ENCODE results near the gene ORM2. TPM values are rescaled to one million over a fixed set of nuclear protein-coding genes. Genes with fewer than 3 reads are reported as not detected.

Gene ORM2
- total and polyA plus RNA-seq, 2 donors (not counting 1 experiment from before 2014, with no cell fraction given), result not detected

DNA sequence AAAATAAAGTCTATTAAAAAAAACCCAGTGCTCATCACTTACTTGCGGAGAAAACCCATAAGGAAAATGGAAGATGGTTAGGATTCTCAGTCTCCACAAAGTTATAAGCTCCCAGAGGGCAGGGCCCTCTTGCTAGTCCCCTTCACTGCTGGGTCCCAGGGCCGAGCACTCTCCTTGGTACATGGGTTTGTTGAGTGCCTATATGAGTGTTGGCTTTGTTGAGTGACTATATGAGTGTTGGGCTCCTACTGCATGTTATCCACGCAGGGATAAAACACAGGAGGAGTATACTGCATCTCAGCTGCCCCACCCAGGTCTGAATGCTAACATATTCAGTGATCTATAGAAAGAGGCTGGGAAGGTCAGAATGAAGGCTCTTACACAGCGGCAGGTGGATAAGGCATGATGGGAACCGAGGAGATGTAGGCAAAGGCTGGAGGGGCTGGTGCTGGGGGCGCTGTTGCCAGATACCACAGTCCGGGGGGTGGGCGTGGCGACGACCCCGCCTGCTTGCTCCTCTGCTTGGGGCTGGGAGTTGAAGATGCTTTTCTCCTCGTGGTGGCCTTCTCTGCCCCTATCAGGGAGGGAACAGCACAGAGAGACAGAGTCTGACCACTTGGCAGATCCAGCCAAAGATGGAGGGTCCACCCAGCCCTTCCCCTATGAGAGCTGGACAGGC lies 11.6 kb downstream of the ORM2 start:
- H3K9me3 ChIP-seq (ENCODE audit: control extremely low read depth in 1 of 3, control insufficient read depth in 2 of 3, insufficient read depth in 1 of 3, low read length in 2 of 3), result no peaks in the 10 kb centered on the region
- H3K79me2 ChIP-seq (ENCODE audit: control insufficient read depth, insufficient read depth, low read length), result peaks cover 5% of the 10 kb centered on the region
- 89% methylated on average over 11 of the region's 12 CpGs for WGBS (ENCODE audit: insufficient coverage)
- peaks cover 66% of the 10 kb centered on the region for H4K20me1 ChIP-seq (ENCODE audit: control insufficient read depth, insufficient read depth, low read length, poor library complexity, severe bottlenecking)
- no peak overlapping the region for H3K4me3 ChIP-seq (ENCODE audit: control extremely low read depth in 1 of 5, extremely low read depth in 1 of 5, insufficient read depth in 1 of 5, low read depth in 2 of 5, low read length in 4 of 5)
- peaks cover 34% of the 10 kb centered on the region for H3K4me1 Mint-ChIP-seq
- no peak for ATAC-seq (ENCODE audit: low read depth)
- intact Hi-C loops (cut with micrococcal nuclease), result no loop called here
- peaks cover 0 to 17% of the 10 kb centered on the region in 2 donors for H3K4me1 ChIP-seq (ENCODE audit: control insufficient read depth in 2 of 2, insufficient read depth in 2 of 2, low read length in 2 of 2)
- H3K9me3 Mint-ChIP-seq (ENCODE audit: insufficient read depth), result no peaks in the 10 kb centered on the region
- ChIA-PET POLR2A (interaction anchor here (1.2 to 1.9 kb wide), 2 partner anchors 44 to 56 kb away, joined by 4 read pairs; no protein-coding TSS in a partner anchor), CTCF (interaction anchor here (0.8 to 9.3 kb wide), 9 partner anchors 8 to 313 kb away, joined by 3 to 91 read pairs (median 6); partner anchors contain the start of gene AKNA)
- H3K4me2 ChIP-seq (replicated peaks; ENCODE audit: low read depth, low read length, poor library complexity, severe bottlenecking), result no peak overlapping the region
- no peak for TF ChIP-seq EZH2 (IDR thresholded peaks at IDR 0.05; ENCODE audit: borderline replicate concordance, insufficient read depth, low read depth, low read length, poor library complexity, severe bottlenecking)
- TF ChIP-seq, protein P1, sequence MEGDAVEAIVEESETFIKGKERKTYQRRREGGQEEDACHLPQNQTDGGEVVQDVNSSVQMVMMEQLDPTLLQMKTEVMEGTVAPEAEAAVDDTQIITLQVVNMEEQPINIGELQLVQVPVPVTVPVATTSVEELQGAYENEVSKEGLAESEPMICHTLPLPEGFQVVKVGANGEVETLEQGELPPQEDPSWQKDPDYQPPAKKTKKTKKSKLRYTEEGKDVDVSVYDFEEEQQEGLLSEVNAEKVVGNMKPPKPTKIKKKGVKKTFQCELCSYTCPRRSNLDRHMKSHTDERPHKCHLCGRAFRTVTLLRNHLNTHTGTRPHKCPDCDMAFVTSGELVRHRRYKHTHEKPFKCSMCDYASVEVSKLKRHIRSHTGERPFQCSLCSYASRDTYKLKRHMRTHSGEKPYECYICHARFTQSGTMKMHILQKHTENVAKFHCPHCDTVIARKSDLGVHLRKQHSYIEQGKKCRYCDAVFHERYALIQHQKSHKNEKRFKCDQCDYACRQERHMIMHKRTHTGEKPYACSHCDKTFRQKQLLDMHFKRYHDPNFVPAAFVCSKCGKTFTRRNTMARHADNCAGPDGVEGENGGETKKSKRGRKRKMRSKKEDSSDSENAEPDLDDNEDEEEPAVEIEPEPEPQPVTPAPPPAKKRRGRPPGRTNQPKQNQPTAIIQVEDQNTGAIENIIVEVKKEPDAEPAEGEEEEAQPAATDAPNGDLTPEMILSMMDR (IDR thresholded peaks at IDR 0.05), result no peak
- no peak for DNase-seq
- H3K27me3 Mint-ChIP-seq, result no peaks in the 10 kb centered on the region
- H3K27ac ChIP-seq (ENCODE audit: low read length in 2 of 2), result peak overlapping the region in 1 of 2 donors; percentile 43
- H2AFZ ChIP-seq (ENCODE audit: insufficient read depth, low read depth, low read length, poor library complexity, severe bottlenecking), result no peak overlapping the region
- peaks cover 19 to 96% of the 10 kb centered on the region in 2 experiments for H3K36me3 ChIP-seq (replicated peaks in 1 of 2; ENCODE audit: control extremely low read depth in 1 of 2, control insufficient read depth in 1 of 2, extremely low read depth in 1 of 2, insufficient read depth in 2 of 2, low read length in 1 of 2)
- H3K9ac ChIP-seq (ENCODE audit: low read length), result no peak overlapping the region
- H3K27me3 ChIP-seq (replicated peaks in 1 of 4; ENCODE audit: control extremely low read depth in 1 of 4, control insufficient read depth in 3 of 4, insufficient read depth in 4 of 4, low read length in 3 of 4), result no peaks in the 10 kb centered on the region
- no peak overlapping the region for H3K4me3 Mint-ChIP-seq
- no peak overlapping the region for H3K27ac Mint-ChIP-seq

DNA sequence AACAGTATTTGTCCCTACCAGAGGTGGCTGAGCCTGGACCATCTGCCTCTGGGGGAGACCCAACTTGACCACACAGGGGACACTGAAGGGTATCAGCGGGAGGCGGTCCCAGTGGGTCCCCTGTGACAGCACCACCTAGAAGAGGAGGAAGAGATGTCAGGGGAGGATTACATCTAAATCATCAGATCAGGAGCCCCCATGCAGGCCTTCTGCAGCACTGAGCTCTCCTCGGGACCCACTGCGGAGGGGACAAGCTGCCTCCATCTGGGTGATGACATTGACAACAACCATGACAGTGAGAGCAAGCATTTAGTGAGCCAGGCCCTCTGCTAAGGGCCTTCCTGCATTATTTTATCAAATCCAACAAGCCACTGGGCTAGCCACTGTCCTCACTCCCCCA lies 12.3 kb downstream of the ORM2 start:
- Histone ChIP-seq H3K9me3 (ENCODE audit: control extremely low read depth in 1 of 3, control insufficient read depth in 2 of 3, insufficient read depth in 1 of 3, low read length in 2 of 3) (no peaks in the 10 kb centered on the region), H2AFZ (ENCODE audit: insufficient read depth, low read depth, low read length, poor library complexity, severe bottlenecking) (no peak overlapping the region), H3K9ac (ENCODE audit: low read length) (no peak overlapping the region), H3K36me3 (replicated peaks in 1 of 2; ENCODE audit: control extremely low read depth in 1 of 2, control insufficient read depth in 1 of 2, extremely low read depth in 1 of 2, insufficient read depth in 2 of 2, low read length in 1 of 2) (peaks cover 18 to 98% of the 10 kb centered on the region in 2 experiments), H3K27me3 (replicated peaks in 1 of 4; ENCODE audit: control extremely low read depth in 1 of 4, control insufficient read depth in 3 of 4, insufficient read depth in 4 of 4, low read length in 3 of 4) (no peaks in the 10 kb centered on the region), H3K4me1 (ENCODE audit: control insufficient read depth in 2 of 2, insufficient read depth in 2 of 2, low read length in 2 of 2) (peaks cover 0 to 17% of the 10 kb centered on the region in 2 donors), H4K20me1 (ENCODE audit: control insufficient read depth, insufficient read depth, low read length, poor library complexity, severe bottlenecking) (peaks cover 70% of the 10 kb centered on the region), H3K79me2 (ENCODE audit: control insufficient read depth, insufficient read depth, low read length) (peaks cover 10% of the 10 kb centered on the region), H3K27ac (ENCODE audit: low read length in 2 of 2) (peak overlapping the region in 1 of 2 donors; percentile 43), H3K4me2 (replicated peaks; ENCODE audit: low read depth, low read length, poor library complexity, severe bottlenecking) (no peak overlapping the region), H3K4me3 (ENCODE audit: control extremely low read depth in 1 of 5, extremely low read depth in 1 of 5, insufficient read depth in 1 of 5, low read depth in 2 of 5, low read length in 4 of 5) (no peak overlapping the region)
- Mint-ChIP-seq H3K9me3 (ENCODE audit: insufficient read depth) (no peaks in the 10 kb centered on the region), H3K4me1 (peaks cover 34% of the 10 kb centered on the region), H3K27ac (peak overlapping the region; percentile 41), H3K27me3 (no peaks in the 10 kb centered on the region), H3K4me3 (no peak overlapping the region)
- POLR2A ChIA-PET, result no interaction called here
- no peak for DNase-seq
- ATAC-seq (ENCODE audit: low read depth), result no peak
- intact Hi-C loops (cut with micrococcal nuclease), result no loop called here
- WGBS (ENCODE audit: insufficient coverage), result 100% methylated on average over 2 of the region's 4 CpGs
- CTCF ChIA-PET, result interaction anchor here (0.9 to 9.3 kb wide), 5 partner anchors 32 to 165 kb away, joined by 3 to 91 read pairs (median 3); no protein-coding TSS in a partner anchor
- TF ChIP-seq, protein P1 (IDR thresholded peaks at IDR 0.05), result no peak
- TF ChIP-seq EZH2 (IDR thresholded peaks at IDR 0.05; ENCODE audit: borderline replicate concordance, insufficient read depth, low read depth, low read length, poor library complexity, severe bottlenecking), result no peak
